BLaER1 treated with 17β-estradiol and CSF1 and Interleukin-3, amounts not matched to agents 10 nM and 100 nM (cell line): Measurements from ENCODE around the gene GSTP1.

ENCODE experiments used
- H3K27ac ChIP-seq, 11 experiments: shearing (Covaris generic); formaldehyde crosslinking; 2 replicates each; pipeline ENCODE4 v1.8.1; 2022
- H3K27me3 ChIP-seq, 11 experiments: shearing (Covaris generic); formaldehyde crosslinking; 2 replicates each; pipeline ENCODE4 v1.8.1; 2022
- H3K36me3 ChIP-seq, 11 experiments: shearing (Covaris generic); formaldehyde crosslinking; 2 replicates each; pipeline ENCODE4 v1.8.1; 2022
- H3K4me1 ChIP-seq, 10 experiments: shearing (Covaris generic); formaldehyde crosslinking; 2 replicates each; pipeline ENCODE4 v1.8.1; 2022
- H3K4me2 ChIP-seq, 11 experiments: shearing (Covaris generic); formaldehyde crosslinking; 2 replicates each; pipeline ENCODE4 v1.8.1; 2022
- H3K4me3 ChIP-seq, 10 experiments: shearing (Covaris generic); formaldehyde crosslinking; 2 replicates each; pipeline ENCODE4 v1.8.1; 2022
- H3K9ac ChIP-seq, 11 experiments: shearing (Covaris generic); formaldehyde crosslinking; 2 replicates each; pipeline ENCODE4 v1.8.1; 2022
- H3K9me3 ChIP-seq, 11 experiments: shearing (Covaris generic); formaldehyde crosslinking; replicated peaks in 1 of 11; 2 replicates each; pipeline ENCODE4 v1.8.1; 2022
- H4K20me1 ChIP-seq, 11 experiments: shearing (Covaris generic); formaldehyde crosslinking; 2 replicates each; pipeline ENCODE4 v1.8.1; 2022
- Cebpa-rat ChIP-seq, 11 experiments: shearing (Covaris generic); IDR thresholded peaks; 2 replicates each; pipeline ENCODE4 v1.8.1; 2022

Gene GSTP1

DNA sequence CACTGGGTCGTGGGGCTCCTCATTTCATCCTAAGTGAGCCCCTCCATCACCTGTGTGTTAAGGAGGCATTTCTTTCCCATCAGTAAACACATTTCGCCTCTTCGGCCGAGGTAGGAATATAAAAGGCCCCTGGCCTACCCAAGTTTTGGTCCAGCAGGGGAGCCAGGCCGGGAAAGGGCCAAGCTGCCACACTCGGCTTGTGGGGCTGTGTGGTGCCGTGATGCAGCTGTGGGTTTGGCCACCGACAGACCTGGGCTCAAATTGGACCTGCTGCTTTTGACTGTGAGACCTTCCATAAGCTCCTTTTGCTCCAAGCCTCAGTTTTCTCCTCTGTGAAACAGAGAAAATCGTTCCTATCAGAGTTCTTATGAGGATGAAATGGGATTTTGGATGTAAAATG, 23.9 kb downstream of the GSTP1 start:
- peaks cover 0 to 27% (median 0%) of the 10 kb centered on the region in 11 experiments; a peak in 3 of 22 replicates for H4K20me1 ChIP-seq
- no peaks in the 10 kb centered on the region for H3K9me3 ChIP-seq
- TF ChIP-seq Cebpa-rat (IDR thresholded peaks at IDR 0.05) = no peak
- H3K27ac ChIP-seq = peak overlapping the region; percentile 72 to 88 (median 82); a peak in 21 of 22 replicates
- peaks cover 41 to 47% (median 44%) of the 10 kb centered on the region in 11 experiments for H3K36me3 ChIP-seq
- H3K4me3 ChIP-seq = peak overlapping the region; percentile 85 to 99 (median 94)
- H3K4me2 ChIP-seq = peak overlapping the region; percentile 89 to 99 (median 96)
- peak overlapping the region; percentile 89 to 95 (median 91) for H3K9ac ChIP-seq
- H3K27me3 ChIP-seq = peaks cover 0 to 4% (median 0%) of the 10 kb centered on the region in 11 experiments; a peak in 3 of 22 replicates
- H3K4me1 ChIP-seq = peaks cover 17 to 29% (median 26%) of the 10 kb centered on the region in 10 experiments

DNA sequence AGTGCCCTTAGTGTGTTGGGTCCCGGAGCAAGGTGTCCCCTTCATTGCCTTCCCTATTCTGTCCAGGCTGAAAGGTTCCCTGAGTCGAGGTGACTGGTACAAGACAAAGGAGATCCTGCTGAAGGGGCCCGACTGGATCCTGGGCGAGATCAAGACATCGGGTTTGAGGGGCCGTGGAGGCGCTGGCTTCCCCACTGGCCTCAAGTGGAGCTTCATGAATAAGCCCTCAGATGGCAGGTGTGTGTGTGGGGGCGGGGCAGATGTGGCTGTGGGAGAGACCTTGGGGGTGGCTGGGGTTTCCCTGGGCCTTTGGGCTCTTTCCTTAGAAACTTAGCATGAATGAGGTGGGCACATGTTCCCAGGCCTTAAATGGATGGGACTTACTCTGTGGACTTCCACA, 24.9 kb downstream of the GSTP1 start:
- H4K20me1 ChIP-seq = peaks cover 0 to 31% (median 2%) of the 10 kb centered on the region in 11 experiments; a peak in 5 of 22 replicates
- no peaks in the 10 kb centered on the region for H3K9me3 ChIP-seq
- H3K27me3 ChIP-seq = peaks cover 0 to 4% (median 0%) of the 10 kb centered on the region in 11 experiments; a peak in 2 of 22 replicates
- peak overlapping the region in 7 of 11 experiments; percentile 89 to 98 (median 96); a peak in 9 of 22 replicates for H3K4me2 ChIP-seq
- H3K4me3 ChIP-seq = 0 out of 20 replicates have a peak overlapping the region, but pooled peaks of 1 of the 10 experiments have one; percentile 94
- H3K27ac ChIP-seq = no peak overlapping the region
- H3K36me3 ChIP-seq = peaks cover 46 to 56% (median 51%) of the 10 kb centered on the region in 11 experiments
- no peak for TF ChIP-seq Cebpa-rat (IDR thresholded peaks at IDR 0.05)
- H3K4me1 ChIP-seq = peaks cover 22 to 39% (median 36%) of the 10 kb centered on the region in 10 experiments
- peak overlapping the region in 7 of 11 experiments; percentile 8 to 94 (median 91); a peak in 4 of 22 replicates for H3K9ac ChIP-seq

DNA sequence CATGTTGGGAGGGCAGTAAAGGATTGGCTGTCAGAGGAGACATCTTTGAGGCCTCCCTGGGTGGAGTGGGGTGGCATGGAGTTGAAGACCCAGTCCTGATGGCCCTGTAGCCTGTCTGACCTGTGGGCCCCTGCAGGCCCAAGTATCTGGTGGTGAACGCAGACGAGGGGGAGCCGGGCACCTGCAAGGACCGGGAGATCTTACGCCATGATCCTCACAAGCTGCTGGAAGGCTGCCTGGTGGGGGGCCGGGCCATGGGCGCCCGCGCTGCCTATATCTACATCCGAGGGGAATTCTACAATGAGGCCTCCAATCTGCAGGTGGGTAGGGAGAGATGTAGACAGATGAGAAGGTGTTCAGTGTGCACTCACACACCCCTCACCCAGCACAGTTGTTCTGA, 25.7 kb downstream of the GSTP1 start:
- Histone ChIP-seq H3K9me3 (no peaks in the 10 kb centered on the region), H3K4me2 (no peak overlapping the region), H3K9ac (peak overlapping the region in 1 of 11 experiments; percentile 41; a peak in 1 of 22 replicates), H3K27ac (no peak overlapping the region), H3K4me3 (no peak overlapping the region), H3K27me3 (peaks cover 0 to 2% (median 0%) of the 10 kb centered on the region in 11 experiments; a peak in 2 of 22 replicates), H3K36me3 (peaks cover 46 to 57% (median 51%) of the 10 kb centered on the region in 11 experiments), H3K4me1 (peaks cover 30 to 47% (median 43%) of the 10 kb centered on the region in 10 experiments), H4K20me1 (peaks cover 0 to 33% (median 3%) of the 10 kb centered on the region in 11 experiments; a peak in 5 of 22 replicates)
- TF ChIP-seq Cebpa-rat (IDR thresholded peaks at IDR 0.05) = no peak

GRCh38 chr11:67610302-67610868, 26.8 kb downstream of the GSTP1 start:
- Histone ChIP-seq H3K9ac (peak overlapping the region in 2 of 11 experiments; percentile 6 to 53; a peak in 1 of 22 replicates), H3K4me1 (peaks cover 40 to 56% (median 53%) of the 10 kb centered on the region in 10 experiments), H3K4me3 (no peak overlapping the region), H4K20me1 (peaks cover 0 to 33% (median 3%) of the 10 kb centered on the region in 11 experiments; a peak in 5 of 22 replicates), H3K36me3 (peaks cover 46 to 57% (median 51%) of the 10 kb centered on the region in 11 experiments), H3K27ac (no peak overlapping the region), H3K4me2 (no peak overlapping the region), H3K9me3 (no peaks in the 10 kb centered on the region), H3K27me3 (peaks cover 0 to under 1% (median 0%) of the 10 kb centered on the region in 11 experiments; a peak in 1 of 22 replicates)
- no peak for TF ChIP-seq Cebpa-rat (IDR thresholded peaks at IDR 0.05)

DNA sequence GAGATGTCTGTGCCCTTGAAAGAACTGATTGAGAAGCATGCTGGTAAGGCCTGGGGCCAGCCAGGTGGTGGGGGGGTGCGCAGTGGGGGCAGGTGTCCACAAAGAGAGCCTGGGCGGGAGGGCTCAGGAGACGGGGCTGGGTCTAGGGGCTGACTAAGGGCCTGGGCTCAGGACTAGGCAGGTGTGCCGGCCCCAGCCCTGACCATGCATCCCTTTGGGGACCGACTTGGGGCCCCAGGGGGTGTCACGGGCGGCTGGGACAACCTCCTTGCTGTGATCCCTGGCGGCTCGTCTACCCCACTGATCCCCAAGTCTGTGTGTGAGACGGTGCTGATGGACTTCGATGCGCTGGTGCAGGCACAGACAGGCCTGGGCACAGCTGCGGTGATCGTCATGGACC, 27.6 kb downstream of the GSTP1 start:
- peaks cover 46 to 57% (median 51%) of the 10 kb centered on the region in 11 experiments for H3K36me3 ChIP-seq
- no peak overlapping the region for H3K27ac ChIP-seq
- peaks cover 36 to 58% (median 53%) of the 10 kb centered on the region in 10 experiments for H3K4me1 ChIP-seq
- no peaks in the 10 kb centered on the region for H3K9me3 ChIP-seq
- peaks cover 0 to 8% (median 0%) of the 10 kb centered on the region in 11 experiments; a peak in 6 of 22 replicates for H3K27me3 ChIP-seq
- H3K9ac ChIP-seq = 0 out of 22 replicates have a peak overlapping the region, but pooled peaks of 1 of the 11 experiments have one; percentile 7
- peaks cover 0 to 33% (median 3%) of the 10 kb centered on the region in 11 experiments; a peak in 5 of 22 replicates for H4K20me1 ChIP-seq
- no peak for TF ChIP-seq Cebpa-rat (IDR thresholded peaks at IDR 0.05)
- no peak overlapping the region for H3K4me2 ChIP-seq
- H3K4me3 ChIP-seq = no peak overlapping the region

DNA sequence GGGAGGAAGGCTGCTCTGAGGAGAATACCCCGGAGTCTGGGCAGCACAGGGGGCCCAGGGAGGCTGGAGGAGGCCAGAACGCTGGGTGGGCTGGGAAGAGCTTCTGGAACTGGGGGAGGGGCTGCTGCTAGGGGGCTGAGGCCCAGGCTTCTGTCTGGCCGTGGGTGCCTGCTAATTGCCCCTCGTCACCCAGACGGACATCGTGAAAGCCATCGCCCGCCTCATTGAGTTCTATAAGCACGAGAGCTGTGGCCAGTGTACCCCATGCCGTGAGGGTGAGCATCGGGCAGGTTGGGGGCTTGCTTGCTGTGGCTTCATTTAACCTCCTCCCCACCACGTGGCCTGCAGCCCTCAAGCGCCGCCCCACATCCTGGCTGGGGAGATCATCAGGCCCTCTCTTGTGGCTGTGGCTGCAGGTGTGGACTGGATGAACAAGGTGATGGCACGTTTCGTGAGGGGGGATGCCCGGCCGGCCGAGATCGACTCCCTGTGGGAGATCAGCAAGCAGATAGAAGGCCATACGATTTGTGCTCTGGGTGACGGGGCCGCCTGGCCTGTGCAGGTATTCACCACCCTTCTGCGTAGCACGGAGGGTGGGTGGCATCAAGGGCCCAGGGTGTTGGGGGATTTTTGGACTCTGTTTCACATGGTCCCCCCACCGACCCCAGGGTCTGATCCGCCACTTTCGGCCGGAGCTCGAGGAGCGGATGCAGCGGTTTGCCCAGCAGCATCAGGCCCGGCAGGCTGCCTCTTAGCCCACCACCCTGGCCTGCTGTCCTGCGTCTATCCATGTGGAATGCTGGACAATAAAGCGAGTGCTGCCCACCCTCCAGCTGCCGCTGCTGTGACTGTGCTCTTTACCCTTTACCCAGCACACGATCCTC, 28.3 kb downstream of the GSTP1 start:
- Histone ChIP-seq H3K4me1 (peaks cover 34 to 59% (median 54%) of the 10 kb centered on the region in 10 experiments), H4K20me1 (peaks cover 0 to 33% (median 3%) of the 10 kb centered on the region in 11 experiments; a peak in 5 of 22 replicates), H3K4me2 (no peak overlapping the region), H3K4me3 (no peak overlapping the region), H3K27ac (peak overlapping the region in 1 of 11 experiments; percentile 94; a peak in 2 of 22 replicates), H3K9ac (no peak overlapping the region; a peak in 1 of 22 replicates), H3K27me3 (peaks cover 0 to 11% (median 0%) of the 10 kb centered on the region in 11 experiments; a peak in 6 of 22 replicates), H3K9me3 (no peaks in the 10 kb centered on the region), H3K36me3 (peaks cover 46 to 57% (median 51%) of the 10 kb centered on the region in 11 experiments)
- TF ChIP-seq Cebpa-rat (IDR thresholded peaks at IDR 0.05) = no peak

- Histone ChIP-seq H3K27ac (peak overlapping the region in 7 of 11 experiments; percentile 90 to 98 (median 94); a peak in 14 of 22 replicates), H3K9ac (peak overlapping the region in 5 of 11 experiments; percentile 81 to 88 (median 85); a peak in 5 of 22 replicates), H3K4me1 (peaks cover 28 to 53% (median 49%) of the 10 kb centered on the region in 10 experiments), H3K27me3 (peaks cover 0 to 11% (median 0%) of the 10 kb centered on the region in 11 experiments; a peak in 6 of 22 replicates), H4K20me1 (peaks cover 0 to 33% (median 3%) of the 10 kb centered on the region in 11 experiments; a peak in 5 of 22 replicates), H3K4me2 (peak overlapping the region in 9 of 11 experiments; percentile 89 to 98 (median 96); a peak in 18 of 22 replicates), H3K36me3 (peaks cover 46 to 57% (median 51%) of the 10 kb centered on the region in 11 experiments), H3K9me3 (no peaks in the 10 kb centered on the region), H3K4me3 (no peak overlapping the region)
- no peak for TF ChIP-seq Cebpa-rat (IDR thresholded peaks at IDR 0.05)
Observed at GRCh38 chr11:67612751-67613150, 29.1 kb downstream of the GSTP1 start.
